Prostate gland (tissue), 2 donors: ENCODE measurements around the gene MAP1LC3B2. TPM values are rescaled to one million over a fixed set of nuclear protein-coding genes. Genes with fewer than 3 reads are reported as not detected.
"Not testable (repeated sequence)": the region's sequence is repeated elsewhere in the genome, so short reads cannot be mapped to it uniquely, and the experiment has no call there.

Source experiments
- DNase-seq: peaks from one replicate; pipeline ENCODE4 v3.0.0-alpha.2; 2019; ENCODE audit warnings: low spot score
- H3K27ac ChIP-seq, 2 donors: fragments of 200-600 bp; sonication (generic); 2 replicates each; pipeline ENCODE4 v1.5.1; 2017 to 2019
- H3K27me3 ChIP-seq: fragments of 200-600 bp; sonication (generic); replicated peaks from 2 replicates; pipeline ENCODE4 v1.5.1; 2019; ENCODE audit not compliant: insufficient read depth
- H3K36me3 ChIP-seq, 2 donors: fragments of 200-600 bp; sonication (generic); 1 replicate in 1 of 2; 2 replicates in 1 of 2; pipeline versions ENCODE4 v1.5.1 to v1.8.1; 2017 to 2019
- H3K4me1 ChIP-seq: fragments of 200-600 bp; sonication (generic); replicated peaks from 2 replicates; pipeline ENCODE4 v1.5.1; 2019
- H3K4me3 ChIP-seq, 2 donors: fragments of 200-600 bp; sonication (generic); 2 replicates each; pipeline ENCODE4 v1.5.1; 2017 to 2019
- H3K9me3 ChIP-seq: fragments of 200-600 bp; sonication (generic); 2 replicates; pipeline ENCODE4 v1.5.1; 2017
- POLR2A ChIP-seq: fragments of 450-650 bp; IDR thresholded peaks from one replicate; pipeline ENCODE4 v1.6.1; 2016; ENCODE audit warnings: antibody characterized with exemption, mild to moderate bottlenecking
- POLR2AphosphoS5 ChIP-seq: sonication (generic); formaldehyde crosslinking; IDR thresholded peaks from one replicate; pipeline ENCODE4 v1.6.1; 2017; ENCODE audit warnings: antibody characterized with exemption
- WGBS: methylation state at CpG from one replicate; pipeline ENCODE4 v1.1.5; 2018; 5-methylcytosine and 5-hydroxymethylcytosine counted together
- intact Hi-C: fragments of 100-400 bp; cut with DNase I; formaldehyde crosslinking; loops from one replicate; pipeline ENCODE4 v1.14.2; 2022
- total RNA-seq, 2 donors: library from RNA; depleted of rRNA; stranded (reverse); fragments of >200 nt; gene quantifications; one replicate each; pipeline ENCODE4 v1.1.0, GENCODE V29; 2016
- TF ChIP-seq, protein P1 (sequence below), 4 experiments: fragments of 200-600 bp in 2 of 4; fragments of 450-650 bp in 2 of 4; sonication (generic) in 2 of 4; IDR thresholded peaks; 1 replicate in 3 of 4; 2 replicates in 1 of 4; pipeline ENCODE4 v1.5.1; 2016 to 2019; ENCODE audit warnings: antibody characterized with exemption in 4 of 4, mild to moderate bottlenecking in 2 of 4, moderate library complexity in 2 of 4

The MAP1LC3B2 gene
- total RNA-seq, 2 donors from 2014 or later: 1.6 TPM; not detected in 1

- H3K9me3 ChIP-seq: no peaks in the 10 kb centered on the region
- no peak overlapping the region for H3K4me3 ChIP-seq
- no peak for TF ChIP-seq POLR2AphosphoS5
- DNase-seq: no peak
- intact Hi-C loops: no loop called here
- WGBS: 74% methylated on average over 7 of the region's 7 CpGs
- no peaks in the 10 kb centered on the region for H3K27me3 ChIP-seq
- H3K27ac ChIP-seq: no peak overlapping the region
- H3K36me3 ChIP-seq: no peaks in the 10 kb centered on the region
- H3K4me1 ChIP-seq: no peaks in the 10 kb centered on the region
These were observed 2.9 kb downstream of the MAP1LC3B2 start for GRCh38 chr12:116562090-116562489.

- Histone ChIP-seq H3K27ac (no peak overlapping the region), H3K4me1 (no peaks in the 10 kb centered on the region), H3K4me3 (no peak overlapping the region), H3K36me3 (no peaks in the 10 kb centered on the region), H3K27me3 (no peaks in the 10 kb centered on the region), H3K9me3 (no peaks in the 10 kb centered on the region)
- intact Hi-C loops: no loop called here
- TF ChIP-seq POLR2AphosphoS5 (no peak), POLR2A (no peak)
- TF ChIP-seq, protein P1, sequence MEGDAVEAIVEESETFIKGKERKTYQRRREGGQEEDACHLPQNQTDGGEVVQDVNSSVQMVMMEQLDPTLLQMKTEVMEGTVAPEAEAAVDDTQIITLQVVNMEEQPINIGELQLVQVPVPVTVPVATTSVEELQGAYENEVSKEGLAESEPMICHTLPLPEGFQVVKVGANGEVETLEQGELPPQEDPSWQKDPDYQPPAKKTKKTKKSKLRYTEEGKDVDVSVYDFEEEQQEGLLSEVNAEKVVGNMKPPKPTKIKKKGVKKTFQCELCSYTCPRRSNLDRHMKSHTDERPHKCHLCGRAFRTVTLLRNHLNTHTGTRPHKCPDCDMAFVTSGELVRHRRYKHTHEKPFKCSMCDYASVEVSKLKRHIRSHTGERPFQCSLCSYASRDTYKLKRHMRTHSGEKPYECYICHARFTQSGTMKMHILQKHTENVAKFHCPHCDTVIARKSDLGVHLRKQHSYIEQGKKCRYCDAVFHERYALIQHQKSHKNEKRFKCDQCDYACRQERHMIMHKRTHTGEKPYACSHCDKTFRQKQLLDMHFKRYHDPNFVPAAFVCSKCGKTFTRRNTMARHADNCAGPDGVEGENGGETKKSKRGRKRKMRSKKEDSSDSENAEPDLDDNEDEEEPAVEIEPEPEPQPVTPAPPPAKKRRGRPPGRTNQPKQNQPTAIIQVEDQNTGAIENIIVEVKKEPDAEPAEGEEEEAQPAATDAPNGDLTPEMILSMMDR (IDR thresholded peaks at IDR 0.05): no peak
- DNase-seq: no peak
- 94% methylated on average over 1 of the region's 1 CpG for WGBS
These were observed 4.1 kb downstream of the MAP1LC3B2 start for GRCh38 chr12:116563262-116563661.

GRCh38 chr12:116564080-116564479 lies 4.9 kb downstream of the MAP1LC3B2 start:
- Histone ChIP-seq H3K9me3 (no peaks in the 10 kb centered on the region), H3K4me3 (no peak overlapping the region), H3K4me1 (no peaks in the 10 kb centered on the region), H3K36me3 (no peaks in the 10 kb centered on the region), H3K27me3 (no peaks in the 10 kb centered on the region), H3K27ac (no peak overlapping the region)
- DNase-seq: no peak
- intact Hi-C loops: no loop called here
- no peak for TF ChIP-seq POLR2AphosphoS5

- H3K36me3 ChIP-seq, H3K4me3 ChIP-seq, intact Hi-C loops, H3K9me3 ChIP-seq, H3K27me3 ChIP-seq, H3K27ac ChIP-seq, DNase-seq, H3K4me1 ChIP-seq: not testable (repeated sequence)
- WGBS: 74% methylated on average over 7 of the region's 7 CpGs
These were observed 6.0 kb downstream of the MAP1LC3B2 start for GRCh38 chr12:116565221-116565620.

GRCh38 chr12:116565963-116566362 lies 6.8 kb downstream of the MAP1LC3B2 start:
- Histone ChIP-seq H3K9me3 (no peaks in the 10 kb centered on the region), H3K4me1 (no peaks in the 10 kb centered on the region), H3K27ac (no peak overlapping the region), H3K27me3 (no peaks in the 10 kb centered on the region), H3K36me3 (no peaks in the 10 kb centered on the region), H3K4me3 (no peak overlapping the region)
- intact Hi-C loops: no loop called here
- TF ChIP-seq POLR2AphosphoS5 (peak; percentile 69), POLR2A (no peak)
- TF ChIP-seq, protein P1 (IDR thresholded peaks at IDR 0.05): no peak
- 16% methylated on average over 2 of the region's 2 CpGs for WGBS
- peak; percentile 57 for DNase-seq

- H3K27ac ChIP-seq: no peak overlapping the region
- no peaks in the 10 kb centered on the region for H3K4me1 ChIP-seq
- no peaks in the 10 kb centered on the region for H3K27me3 ChIP-seq
- no peak for DNase-seq
- TF ChIP-seq POLR2A (no peak), POLR2AphosphoS5 (no peak)
- TF ChIP-seq, protein P1 (IDR thresholded peaks at IDR 0.05): no peak
- H3K4me3 ChIP-seq: no peak overlapping the region
- 75% methylated on average over 2 of the region's 2 CpGs for WGBS
- intact Hi-C loops: no loop called here
- H3K36me3 ChIP-seq: no peaks in the 10 kb centered on the region
- no peaks in the 10 kb centered on the region for H3K9me3 ChIP-seq
These were observed 9.0 kb downstream of the MAP1LC3B2 start for GRCh38 chr12:116568203-116568602.
